Astrocyte (in vitro differentiated cells and primary cell): ENCODE data around the gene DCHS1.

Experiments
- CTCF ChIP-seq: IDR thresholded peaks from 2 replicates; pipeline ENCODE4 v1.5.1; 2011; ENCODE audit warnings: low read depth, mild to moderate bottlenecking, inconsistent platforms, low read length, moderate library complexity; ENCODE audit not compliant: insufficient read depth
- EZH2 ChIP-seq: IDR thresholded peaks from 2 replicates; pipeline ENCODE4 v1.6.1; 2012; ENCODE audit warnings: mild to moderate bottlenecking, low read length, inconsistent platforms; ENCODE audit not compliant: insufficient read depth

GRCh38 chr11:6635082-6635932, 20.3 kb downstream of the DCHS1 start:
- no peak for TF ChIP-seq CTCF
- TF ChIP-seq EZH2 = no peak
